Astrocyte (in vitro differentiated cells and primary cell): Measurements from ENCODE around the gene GLIPR2. TPM values are rescaled to one million over a fixed set of nuclear protein-coding genes. Genes with fewer than 3 reads are reported as not detected.
A peak's percentile ranks its signal among the peaks of the same experiment; 100 is the strongest.

ENCODE experiments used
- DNase-seq: peaks from one replicate; pipeline ENCODE4 v3.0.0-alpha.2; 2010; ENCODE audit warnings: low read depth
- FAIRE-seq: peaks from 2 replicates; lab custom pipeline; 2011; peaks lifted over from hg19 to GRCh38; lab: Jason Lieb, UNC
- H2AFZ ChIP-seq: 2 replicates; pipeline ENCODE4 v1.6.0; 2012; ENCODE audit warnings: low read depth, low read length, inconsistent platforms
- H3K27ac ChIP-seq: 2 replicates; pipeline ENCODE4 v1.5.1; 2011; ENCODE audit warnings: low read depth, low read length, inconsistent platforms
- H3K27me3 ChIP-seq: 2 replicates; pipeline ENCODE4 v1.6.0; 2011; ENCODE audit warnings: low read length, inconsistent platforms; ENCODE audit not compliant: insufficient read depth
- H3K36me3 ChIP-seq: 2 replicates; pipeline ENCODE4 v1.5.1; 2011; ENCODE audit warnings: low read length, inconsistent platforms; ENCODE audit not compliant: insufficient read depth
- H3K4me1 ChIP-seq: 2 replicates; pipeline ENCODE4 v1.5.1; 2011; ENCODE audit warnings: low read length, inconsistent platforms; ENCODE audit not compliant: insufficient read depth
- H3K4me2 ChIP-seq: 2 replicates; pipeline ENCODE4 v1.6.0; 2012; ENCODE audit warnings: low read length, inconsistent platforms
- H3K4me3 ChIP-seq: 2 replicates; pipeline ENCODE4 v1.5.1; 2011; ENCODE audit warnings: low read depth, mild to moderate bottlenecking, low read length, inconsistent platforms; ENCODE audit not compliant: insufficient read depth
- H3K79me2 ChIP-seq: 2 replicates; pipeline ENCODE4 v1.6.0; 2012; ENCODE audit warnings: mild to moderate bottlenecking, low read length, inconsistent platforms; ENCODE audit not compliant: insufficient read depth
- H3K9ac ChIP-seq: 2 replicates; pipeline ENCODE4 v1.6.0; 2012; ENCODE audit warnings: mild to moderate bottlenecking, low read length, inconsistent platforms
- H3K9me3 ChIP-seq: 2 replicates; pipeline ENCODE4 v1.5.1; 2012; ENCODE audit warnings: low read depth, mild to moderate bottlenecking, low read length, inconsistent platforms; ENCODE audit not compliant: insufficient read depth
- H4K20me1 ChIP-seq: 2 replicates; pipeline ENCODE4 v1.6.0; 2012; ENCODE audit warnings: low read length, inconsistent platforms; ENCODE audit not compliant: insufficient read depth
- H3K27ac Mint-ChIP-seq: one replicate; pipeline ENCODE4 v1.8.0; 2021; ENCODE audit warnings: mild to moderate bottlenecking, mixed read lengths; ENCODE audit not compliant: unreplicated experiment
- H3K27me3 Mint-ChIP-seq: one replicate; pipeline ENCODE4 v1.8.0; 2021; ENCODE audit warnings: low read depth, mixed read lengths; ENCODE audit not compliant: unreplicated experiment
- H3K36me3 Mint-ChIP-seq: one replicate; pipeline ENCODE4 v1.8.0; 2021; ENCODE audit warnings: low read depth, mixed read lengths; ENCODE audit not compliant: unreplicated experiment
- H3K4me1 Mint-ChIP-seq: one replicate; pipeline ENCODE4 v1.8.0; 2021; ENCODE audit warnings: low read depth, mixed read lengths; ENCODE audit not compliant: unreplicated experiment
- H3K4me3 Mint-ChIP-seq: one replicate; pipeline ENCODE4 v1.8.0; 2021; ENCODE audit warnings: mild to moderate bottlenecking, moderate library complexity, mixed read lengths; ENCODE audit not compliant: unreplicated experiment
- H3K9me3 Mint-ChIP-seq: one replicate; pipeline ENCODE4 v1.8.0; 2021; ENCODE audit warnings: mild to moderate bottlenecking, mixed read lengths; ENCODE audit not compliant: unreplicated experiment
- CTCF ChIP-seq: IDR thresholded peaks from 2 replicates; pipeline ENCODE4 v1.5.1; 2011; ENCODE audit warnings: low read depth, mild to moderate bottlenecking, inconsistent platforms, low read length, moderate library complexity; ENCODE audit not compliant: insufficient read depth
- EZH2 ChIP-seq: IDR thresholded peaks from 2 replicates; pipeline ENCODE4 v1.6.1; 2012; ENCODE audit warnings: mild to moderate bottlenecking, low read length, inconsistent platforms; ENCODE audit not compliant: insufficient read depth
- total RNA-seq: library from RNA; stranded (reverse); gene quantifications from 2 replicates; pipeline ENCODE4 v1.2.1, GENCODE V29; 2021

GLIPR2 gene
- total RNA-seq, 1 donor from 2014 or later: 150 TPM

- Histone ChIP-seq H3K4me2 (peak overlapping the region; percentile 82), H2AFZ (no peak overlapping the region), H3K36me3 (no peaks in the 10 kb centered on the region), H3K79me2 (peaks cover 14% of the 10 kb centered on the region), H3K27ac (peak overlapping the region; percentile 92), H3K4me1 (peaks cover 43% of the 10 kb centered on the region), H4K20me1 (peaks cover 23% of the 10 kb centered on the region), H3K27me3 (no peaks in the 10 kb centered on the region), H3K9ac (peak overlapping the region; percentile 68), H3K9me3 (no peaks in the 10 kb centered on the region), H3K4me3 (peak overlapping the region; percentile 43)
- peaks cover 13% of the 10 kb centered on the region for H3K9me3 Mint-ChIP-seq
- no peak for TF ChIP-seq CTCF
- no peak for TF ChIP-seq EZH2
- peak overlapping the region; percentile 93 for H3K27ac Mint-ChIP-seq
- DNase-seq (peak; percentile 86), FAIRE-seq (no peak)
- peaks cover 39% of the 10 kb centered on the region for H3K36me3 Mint-ChIP-seq
- no peaks in the 10 kb centered on the region for H3K27me3 Mint-ChIP-seq
- H3K4me3 Mint-ChIP-seq: peak overlapping the region; percentile 20
- peaks cover 55% of the 10 kb centered on the region for H3K4me1 Mint-ChIP-seq
Observed at GRCh38 chr9:36149197-36149596, 12.7 kb downstream of the GLIPR2 start.

- H3K27ac ChIP-seq: peak overlapping the region; percentile 38
- H3K36me3 Mint-ChIP-seq: peaks cover 30% of the 10 kb centered on the region
- H3K36me3 ChIP-seq: no peaks in the 10 kb centered on the region
- no peak overlapping the region for H3K9ac ChIP-seq
- FAIRE-seq: no peak
- peaks cover under 1% of the 10 kb centered on the region for H3K79me2 ChIP-seq
- H3K27me3 Mint-ChIP-seq: no peaks in the 10 kb centered on the region
- peak overlapping the region; percentile 93 for H3K27ac Mint-ChIP-seq
- no peak for TF ChIP-seq EZH2
- TF ChIP-seq CTCF: no peak
- H3K9me3 ChIP-seq: no peaks in the 10 kb centered on the region
- H3K9me3 Mint-ChIP-seq: peaks cover 9% of the 10 kb centered on the region
- H4K20me1 ChIP-seq: peaks cover 14% of the 10 kb centered on the region
- H3K4me3 ChIP-seq: no peak overlapping the region
- no peak overlapping the region for H2AFZ ChIP-seq
- DNase-seq: peak; percentile 50
- H3K4me1 Mint-ChIP-seq: peaks cover 60% of the 10 kb centered on the region
- H3K27me3 ChIP-seq: no peaks in the 10 kb centered on the region
- H3K4me1 ChIP-seq: peaks cover 53% of the 10 kb centered on the region
- peak overlapping the region; percentile 31 for H3K4me3 Mint-ChIP-seq
- H3K4me2 ChIP-seq: peak overlapping the region; percentile 67
Observed at GRCh38 chr9:36150574-36151315, 14.2 kb downstream of the GLIPR2 start.
